ENCODE measurements around the gene TEDC1. TPM values are rescaled to one million over a fixed set of nuclear protein-coding genes. Genes with fewer than 3 reads are reported as not detected.

Gene TEDC1
- total RNA-seq, 2 donors from 2014 or later, result 7.5 to 8.9 TPM

GRCh38 chr14:105495990-105496830, 5.2 kb downstream of the TEDC1 start:
- peak overlapping the region in 1 of 2 donors; percentile 8 for H3K27ac ChIP-seq
- H3K27me3 ChIP-seq (replicated peaks; ENCODE audit: insufficient read depth), result no peaks in the 10 kb centered on the region
- H3K36me3 ChIP-seq, result no peaks in the 10 kb centered on the region
- no peaks in the 10 kb centered on the region for H3K9me3 ChIP-seq
- WGBS, result 75% methylated on average over 12 of the region's 18 CpGs
- DNase-seq (ENCODE audit: low spot score), result no peak
- no peaks in the 10 kb centered on the region for H3K4me1 ChIP-seq (replicated peaks)
- intact Hi-C loops (cut with DNase I), result no loop called here
- H3K4me3 ChIP-seq, result no peak overlapping the region
- no peak for TF ChIP-seq POLR2AphosphoS5 (IDR thresholded peaks at IDR 0.05)
- no peak for TF ChIP-seq POLR2A (IDR thresholded peaks at IDR 0.05)
- TF ChIP-seq CTCF (IDR thresholded peaks at IDR 0.05), result no peak

GRCh38 chr14:105496831-105497591, 6.0 kb downstream of the TEDC1 start:
- WGBS, result 93% methylated on average over 32 of the region's 32 CpGs
- Histone ChIP-seq H3K9me3 (no peaks in the 10 kb centered on the region), H3K27me3 (replicated peaks; ENCODE audit: insufficient read depth) (no peaks in the 10 kb centered on the region), H3K4me1 (replicated peaks) (no peaks in the 10 kb centered on the region), H3K4me3 (no peak overlapping the region), H3K27ac (no peak overlapping the region), H3K36me3 (no peaks in the 10 kb centered on the region)
- TF ChIP-seq CTCF (IDR thresholded peaks at IDR 0.05) (no peak), POLR2AphosphoS5 (IDR thresholded peaks at IDR 0.05) (no peak), POLR2A (IDR thresholded peaks at IDR 0.05) (no peak)
- intact Hi-C loops (cut with DNase I), result no loop called here
- no peak for DNase-seq (ENCODE audit: low spot score)

- Histone ChIP-seq H3K27ac (no peak overlapping the region), H3K27me3 (replicated peaks; ENCODE audit: insufficient read depth) (no peaks in the 10 kb centered on the region), H3K36me3 (no peaks in the 10 kb centered on the region), H3K9me3 (no peaks in the 10 kb centered on the region), H3K4me3 (no peak overlapping the region), H3K4me1 (replicated peaks) (no peaks in the 10 kb centered on the region)
- DNase-seq (ENCODE audit: low spot score), result no peak
- intact Hi-C loops (cut with DNase I), result no loop called here
- TF ChIP-seq POLR2A (IDR thresholded peaks at IDR 0.05) (no peak), POLR2AphosphoS5 (IDR thresholded peaks at IDR 0.05) (no peak), CTCF (IDR thresholded peaks at IDR 0.05) (no peak)
- WGBS, result 90% methylated on average over 31 of the region's 31 CpGs
These were observed 6.8 kb downstream of the TEDC1 start for GRCh38 chr14:105497671-105498429.

GRCh38 chr14:105498430-105499255, 7.6 kb downstream of the TEDC1 start:
- intact Hi-C loops (cut with DNase I), result no loop called here
- DNase-seq (ENCODE audit: low spot score), result no peak
- H3K4me3 ChIP-seq, result no peak overlapping the region
- no peaks in the 10 kb centered on the region for H3K4me1 ChIP-seq (replicated peaks)
- no peaks in the 10 kb centered on the region for H3K9me3 ChIP-seq
- WGBS, result 83% methylated on average over 36 of the region's 36 CpGs
- no peaks in the 10 kb centered on the region for H3K36me3 ChIP-seq
- TF ChIP-seq CTCF (IDR thresholded peaks at IDR 0.05) (no peak), POLR2AphosphoS5 (IDR thresholded peaks at IDR 0.05) (no peak), POLR2A (IDR thresholded peaks at IDR 0.05) (no peak)
- H3K27ac ChIP-seq, result no peak overlapping the region
- H3K27me3 ChIP-seq (replicated peaks; ENCODE audit: insufficient read depth), result no peaks in the 10 kb centered on the region
